Measurements from ENCODE around the gene USP17L30.
"Not testable (repeated sequence)": the region's sequence is repeated elsewhere in the genome, so short reads cannot be mapped to it uniquely, and the experiment has no call there.

The USP17L30 gene

GRCh38 chr4:9362829-9363228 is at the start of gene USP17L30:
Gene USP17L30, plus strand, starts transcription at chr4:9363129. Its CDS starts 0 bp downstream, at chr4:9363129.
- not testable (repeated sequence) for DNase-seq (ENCODE audit: low read depth)

GRCh38 chr4:9324191-9324590 is 38.7 kb upstream of the USP17L30 start:
- not testable (repeated sequence) for DNase-seq (ENCODE audit: low read depth)

- DNase-seq (ENCODE audit: low read depth) = not testable (repeated sequence)
Observed at GRCh38 chr4:9324865-9325264, 38.1 kb upstream of the USP17L30 start, which contains the start of gene USP17L24. Gene USP17L24, plus strand, starts transcription at chr4:9325165. Its CDS starts 0 bp downstream, at chr4:9325165.

DNA sequence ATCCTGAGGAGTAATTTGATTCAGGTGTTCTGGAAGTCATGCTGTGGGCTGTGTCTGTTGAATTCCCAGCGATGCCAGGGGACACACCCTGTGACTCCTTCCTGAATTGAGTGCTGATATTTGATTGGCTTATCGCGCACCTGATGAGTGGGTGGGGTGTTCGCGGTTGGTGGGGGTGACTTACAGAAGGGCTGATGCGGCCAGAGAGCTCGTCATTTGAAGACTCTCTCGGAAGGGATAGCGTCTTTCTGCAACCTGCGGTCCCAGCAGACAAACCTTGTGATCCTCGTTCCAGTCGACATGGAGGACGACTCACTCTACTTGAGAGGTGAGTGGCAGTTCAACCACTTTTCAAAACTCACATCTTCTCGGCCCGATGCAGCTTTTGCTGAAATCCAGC is 33.3 kb upstream of the USP17L30 start, which contains the start of gene USP17L25:
USP17L25 (plus strand) TSS at position 301 of the 400 bp plus-strand sequence; CDS start at position 301, 0 bp downstream.
- not testable (repeated sequence) for DNase-seq (ENCODE audit: low read depth)

DNA sequence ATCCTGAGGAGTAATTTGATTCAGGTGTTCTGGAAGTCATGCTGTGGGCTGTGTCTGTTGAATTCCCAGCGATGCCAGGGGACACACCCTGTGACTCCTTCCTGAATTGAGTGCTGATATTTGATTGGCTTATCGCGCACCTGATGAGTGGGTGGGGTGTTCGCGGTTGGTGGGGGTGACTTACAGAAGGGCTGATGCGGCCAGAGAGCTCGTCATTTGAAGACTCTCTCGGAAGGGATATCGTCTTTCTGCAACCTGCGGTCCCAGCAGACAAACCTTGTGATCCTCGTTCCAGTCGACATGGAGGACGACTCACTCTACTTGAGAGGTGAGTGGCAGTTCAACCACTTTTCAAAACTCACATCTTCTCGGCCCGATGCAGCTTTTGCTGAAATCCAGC is 28.6 kb upstream of the USP17L30 start, which contains the start of gene USP17L26:
USP17L26 (plus strand) TSS at position 301 of the 400 bp plus-strand sequence; CDS start at position 301, 0 bp downstream.
- DNase-seq (ENCODE audit: low read depth) = not testable (repeated sequence)

DNA sequence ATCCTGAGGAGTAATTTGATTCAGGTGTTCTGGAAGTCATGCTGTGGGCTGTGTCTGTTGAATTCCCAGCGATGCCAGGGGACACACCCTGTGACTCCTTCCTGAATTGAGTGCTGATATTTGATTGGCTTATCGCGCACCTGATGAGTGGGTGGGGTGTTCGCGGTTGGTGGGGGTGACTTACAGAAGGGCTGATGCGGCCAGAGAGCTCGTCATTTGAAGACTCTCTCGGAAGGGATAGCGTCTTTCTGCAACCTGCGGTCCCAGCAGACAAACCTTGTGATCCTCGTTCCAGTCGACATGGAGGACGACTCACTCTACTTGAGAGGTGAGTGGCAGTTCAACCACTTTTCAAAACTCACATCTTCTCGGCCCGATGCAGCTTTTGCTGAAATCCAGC is 23.8 kb upstream of the USP17L30 start, which contains the start of gene USP17L5:
USP17L5 (plus strand) TSS at position 301 of the 400 bp plus-strand sequence; CDS start at position 301, 0 bp downstream.
- DNase-seq (ENCODE audit: low read depth) = not testable (repeated sequence)

DNA sequence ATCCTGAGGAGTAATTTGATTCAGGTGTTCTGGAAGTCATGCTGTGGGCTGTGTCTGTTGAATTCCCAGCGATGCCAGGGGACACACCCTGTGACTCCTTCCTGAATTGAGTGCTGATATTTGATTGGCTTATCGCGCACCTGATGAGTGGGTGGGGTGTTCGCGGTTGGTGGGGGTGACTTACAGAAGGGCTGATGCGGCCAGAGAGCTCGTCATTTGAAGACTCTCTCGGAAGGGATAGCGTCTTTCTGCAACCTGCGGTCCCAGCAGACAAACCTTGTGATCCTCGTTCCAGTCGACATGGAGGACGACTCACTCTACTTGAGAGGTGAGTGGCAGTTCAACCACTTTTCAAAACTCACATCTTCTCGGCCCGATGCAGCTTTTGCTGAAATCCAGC is 19.1 kb upstream of the USP17L30 start, which contains the start of gene USP17L27:
USP17L27 (plus strand) TSS at position 301 of the 400 bp plus-strand sequence; CDS start at position 301, 0 bp downstream.
- not testable (repeated sequence) for DNase-seq (ENCODE audit: low read depth)

DNA sequence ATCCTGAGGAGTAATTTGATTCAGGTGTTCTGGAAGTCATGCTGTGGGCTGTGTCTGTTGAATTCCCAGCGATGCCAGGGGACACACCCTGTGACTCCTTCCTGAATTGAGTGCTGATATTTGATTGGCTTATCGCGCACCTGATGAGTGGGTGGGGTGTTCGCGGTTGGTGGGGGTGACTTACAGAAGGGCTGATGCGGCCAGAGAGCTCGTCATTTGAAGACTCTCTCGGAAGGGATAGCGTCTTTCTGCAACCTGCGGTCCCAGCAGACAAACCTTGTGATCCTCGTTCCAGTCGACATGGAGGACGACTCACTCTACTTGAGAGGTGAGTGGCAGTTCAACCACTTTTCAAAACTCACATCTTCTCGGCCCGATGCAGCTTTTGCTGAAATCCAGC is 14.3 kb upstream of the USP17L30 start, which contains the start of gene USP17L28:
USP17L28 (plus strand) TSS at position 301 of the 400 bp plus-strand sequence; CDS start at position 301, 0 bp downstream.
- DNase-seq (ENCODE audit: low read depth) = not testable (repeated sequence)

GRCh38 chr4:9350866-9351265 is 12.1 kb upstream of the USP17L30 start:
- DNase-seq (ENCODE audit: low read depth) = not testable (repeated sequence)

GRCh38 chr4:9353338-9353737 is 9.6 kb upstream of the USP17L30 start, which contains the start of gene USP17L29:
Gene USP17L29, plus strand, starts transcription at chr4:9353638. Its CDS starts 0 bp downstream, at chr4:9353638.
- not testable (repeated sequence) for DNase-seq (ENCODE audit: low read depth)

GRCh38 chr4:9379881-9380280 is 17.0 kb downstream of the USP17L30 start:
- not testable (repeated sequence) for DNase-seq (ENCODE audit: low read depth)

GRCh38 chr4:9381012-9381534 is 18.1 kb downstream of the USP17L30 start:
- not testable (repeated sequence) for DNase-seq (ENCODE audit: low read depth)

GRCh38 chr4:9384126-9384525 is 21.2 kb downstream of the USP17L30 start:
- DNase-seq (ENCODE audit: low read depth) = no peak

DNA sequence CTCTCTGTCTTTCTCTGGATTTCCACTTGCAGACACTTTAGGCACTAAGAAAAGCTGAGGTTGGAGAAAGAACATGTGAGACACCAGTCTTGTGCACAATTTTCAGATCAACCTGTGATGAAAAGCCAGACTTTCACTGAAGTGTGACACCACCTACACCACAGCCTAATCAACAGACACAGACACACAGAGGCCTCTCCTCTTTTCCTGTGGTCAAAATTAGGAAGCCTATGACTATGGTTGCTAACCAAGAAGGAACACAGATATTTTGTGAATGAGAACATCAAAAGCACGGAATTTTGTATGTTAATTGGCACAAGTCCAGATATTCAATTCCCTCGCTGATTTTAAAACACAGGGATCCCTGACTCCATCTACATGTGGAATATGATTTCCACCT is 26.1 kb downstream of the USP17L30 start:
- DNase-seq (ENCODE audit: low read depth) = not testable (repeated sequence)

- not testable (repeated sequence) for DNase-seq (ENCODE audit: low read depth)
Observed at GRCh38 chr4:9405774-9406173, 42.8 kb downstream of the USP17L30 start.

DNA sequence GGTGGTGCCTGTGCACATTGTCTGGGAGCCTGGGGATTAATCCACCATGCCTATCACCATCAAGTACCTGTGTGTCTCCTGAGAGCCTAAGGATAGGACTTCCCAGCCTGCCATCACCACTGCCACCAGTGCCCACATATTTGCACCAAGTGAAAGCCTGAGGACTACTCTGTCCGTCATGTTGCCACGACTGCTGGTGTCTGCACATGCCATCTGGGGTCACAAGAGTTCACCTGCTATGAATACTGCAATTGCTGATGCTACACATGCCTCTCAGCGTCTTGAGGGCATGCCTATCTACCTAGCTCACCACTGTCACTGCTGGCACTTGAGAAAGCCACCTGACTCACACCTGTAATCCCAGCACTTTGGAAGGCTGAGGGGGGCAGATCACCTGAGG is 43.6 kb downstream of the USP17L30 start:
- DNase-seq (ENCODE audit: low read depth) = not testable (repeated sequence)

GRCh38 chr4:9409793-9410192 is 46.9 kb downstream of the USP17L30 start:
- no peak for DNase-seq (ENCODE audit: low read depth)
